NOMO-1 (cell line): ENCODE data around the gene TSPAN4.

Experiments used
- DNase-seq, 2 experiments: peaks; one replicate each; lab custom pipeline; 2025; ENCODE audit not compliant: unreplicated experiment in 2 of 2; lab: John Stamatoyannopoulos, UW

Gene TSPAN4

DNA sequence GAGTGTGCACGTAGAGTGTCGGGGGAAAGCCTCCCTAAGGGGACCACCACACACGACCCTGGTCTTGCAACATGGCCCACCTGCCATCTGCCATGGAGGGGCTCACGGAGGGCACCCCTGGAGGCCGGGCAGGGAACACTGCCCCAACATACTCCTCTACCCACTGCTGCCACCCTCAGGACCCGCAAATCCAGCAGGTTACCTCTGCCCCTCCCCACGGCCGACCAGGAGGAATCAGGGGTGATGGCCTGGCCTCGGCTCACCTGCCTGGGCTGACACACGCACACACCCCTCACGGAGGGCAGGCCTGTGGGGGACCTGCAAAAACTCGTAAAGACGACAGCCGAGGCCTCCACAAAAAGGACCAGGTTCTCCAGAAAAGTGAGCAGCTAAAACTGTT is 37.8 kb downstream of the TSPAN4 start:
- no peak for DNase-seq

DNA sequence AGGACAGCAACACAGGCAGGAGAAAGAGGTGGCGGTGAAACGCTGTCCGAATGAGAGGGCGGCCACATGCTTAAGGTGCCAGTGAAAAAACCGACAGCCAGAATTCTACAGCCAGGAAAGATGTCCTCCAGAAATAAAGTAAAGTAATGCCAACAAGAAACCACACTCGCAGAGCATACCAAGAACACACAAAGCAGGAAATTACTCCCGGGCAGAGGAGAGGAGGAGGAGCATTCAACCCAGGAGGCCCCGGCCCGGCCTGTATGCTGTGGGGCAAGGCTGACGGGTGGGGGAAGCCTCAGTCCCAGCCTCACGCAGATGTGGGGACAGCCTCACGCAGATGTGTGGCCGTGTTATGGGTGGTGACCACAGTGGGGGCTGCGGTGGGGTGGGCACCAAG is 39.9 kb downstream of the TSPAN4 start:
- no peak for DNase-seq

DNA sequence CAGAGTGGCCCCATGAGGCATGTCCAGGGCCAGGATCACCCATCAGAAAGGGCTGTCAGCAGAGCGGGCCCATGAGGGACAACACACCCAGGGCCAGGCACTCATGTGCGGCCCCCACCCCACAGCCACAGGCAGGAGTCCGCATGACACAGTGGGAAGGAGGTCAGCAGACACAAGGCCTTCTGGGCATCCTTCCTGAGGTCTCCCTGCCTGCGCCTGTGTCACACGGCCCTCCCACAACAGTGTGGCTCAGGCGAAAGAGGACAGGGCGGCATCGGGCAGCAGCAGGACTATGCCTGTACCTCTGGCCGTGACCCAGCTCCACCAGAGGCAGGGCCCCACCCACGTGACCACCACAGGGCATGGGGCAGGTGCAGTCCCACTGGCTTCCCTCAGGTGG is 40.9 kb downstream of the TSPAN4 start:
- no peak for DNase-seq

DNA sequence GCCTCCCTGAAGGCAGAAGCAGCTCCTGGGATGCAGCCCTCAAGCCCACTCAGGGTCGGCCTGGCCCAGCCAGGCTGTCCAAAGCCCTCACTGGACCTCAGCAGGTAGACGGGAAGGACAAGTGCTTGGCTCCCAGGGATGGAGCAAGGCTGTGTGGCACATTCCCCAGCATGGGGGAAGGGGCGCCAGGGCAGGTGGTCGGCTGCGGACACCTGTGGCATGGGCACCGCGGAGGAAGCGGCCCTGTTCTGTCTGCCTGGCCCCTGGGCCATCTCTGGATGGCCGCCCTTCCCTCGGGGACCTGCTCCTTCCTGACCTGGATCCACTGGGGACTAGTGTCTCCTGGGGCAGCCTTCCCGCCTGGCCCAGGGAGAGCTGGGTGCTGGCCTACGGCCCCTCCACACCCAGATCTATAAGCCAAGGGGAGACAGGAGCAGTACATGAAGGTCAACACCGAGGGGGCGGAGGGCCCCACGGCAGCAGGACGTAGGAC is 42.0 kb downstream of the TSPAN4 start:
- DNase-seq = no peak

DNA sequence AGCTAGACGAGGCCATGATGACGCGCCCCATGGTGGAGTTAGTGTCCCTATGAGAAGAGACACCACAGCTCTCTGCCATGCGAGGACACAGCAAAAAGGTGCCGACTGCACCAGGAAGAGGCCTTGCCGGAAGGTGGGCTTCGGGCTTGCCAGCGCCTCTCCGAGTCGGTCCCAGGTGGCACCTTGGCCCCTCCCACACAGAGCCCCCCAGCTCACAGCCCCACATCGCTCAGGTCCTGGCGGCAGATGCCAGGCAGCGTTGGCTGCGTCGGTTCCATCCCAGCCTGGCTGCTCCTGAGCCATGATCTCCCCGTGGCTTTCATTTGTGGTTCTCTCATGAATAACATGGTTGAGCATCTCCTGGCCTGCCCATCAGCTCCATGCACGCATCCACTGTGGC is 43.9 kb downstream of the TSPAN4 start:
- no peak for DNase-seq

DNA sequence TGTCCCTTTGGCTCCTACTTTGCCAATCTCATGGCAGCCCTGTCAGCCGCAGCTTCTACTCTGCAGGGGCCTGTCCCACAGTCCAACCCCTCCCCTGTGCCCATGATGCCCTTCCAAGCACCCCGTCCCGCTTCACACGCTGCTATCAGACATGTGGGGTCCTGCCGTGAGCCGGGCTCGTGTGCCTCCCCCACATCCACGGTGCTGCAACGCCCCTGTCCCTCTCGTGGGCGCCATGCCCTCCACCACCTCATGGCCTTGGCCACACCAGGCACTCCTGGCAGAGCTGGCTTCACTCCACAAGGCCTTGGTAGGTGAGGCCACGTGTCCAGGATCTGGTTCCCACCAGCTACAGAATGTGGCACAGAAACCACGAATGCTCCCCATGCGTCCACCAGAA is 44.9 kb downstream of the TSPAN4 start:
- DNase-seq = no peak

DNA sequence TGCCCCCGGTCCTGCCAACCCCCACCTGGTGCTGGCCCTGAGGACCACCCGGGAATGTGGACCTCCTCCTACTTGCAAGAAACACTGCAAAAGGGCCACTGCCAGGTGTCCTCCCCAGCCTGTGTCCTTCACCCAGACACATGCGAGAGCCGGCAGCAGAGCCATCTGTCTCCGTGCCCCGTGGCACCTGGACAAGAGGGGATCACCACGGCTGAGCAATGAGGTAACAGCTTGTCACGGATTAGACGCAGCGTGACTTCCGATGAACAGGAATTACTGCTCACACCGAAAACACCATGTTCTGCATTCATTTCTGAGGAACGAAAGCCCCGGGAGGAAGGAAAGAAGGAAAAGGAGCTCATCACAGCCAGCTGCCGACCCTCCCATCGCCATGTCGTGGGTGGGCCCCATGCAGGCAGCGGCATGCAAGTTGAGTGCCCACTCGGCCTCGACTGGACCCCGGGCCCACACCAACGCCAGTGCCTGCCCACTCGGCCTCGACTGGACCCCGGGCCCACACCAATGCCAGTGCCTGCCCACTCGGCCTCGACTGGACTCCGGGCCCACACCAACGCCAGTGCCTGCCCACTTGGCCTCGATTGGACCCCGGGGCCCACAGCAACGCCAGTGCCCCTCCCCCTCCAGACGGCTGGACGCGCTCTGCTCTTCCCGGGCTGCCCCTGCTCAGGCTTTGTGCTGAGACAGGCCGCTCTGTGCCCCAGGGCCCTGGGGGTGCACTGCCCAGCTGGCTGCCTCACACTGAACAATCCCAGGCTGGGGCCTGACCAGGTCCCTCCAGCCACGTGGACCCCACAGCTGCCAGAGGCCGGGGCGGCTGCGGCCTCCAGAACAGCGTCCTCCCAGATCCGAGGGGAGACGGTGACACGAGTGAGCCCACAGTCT is 45.9 kb downstream of the TSPAN4 start:
- DNase-seq = no peak

DNA sequence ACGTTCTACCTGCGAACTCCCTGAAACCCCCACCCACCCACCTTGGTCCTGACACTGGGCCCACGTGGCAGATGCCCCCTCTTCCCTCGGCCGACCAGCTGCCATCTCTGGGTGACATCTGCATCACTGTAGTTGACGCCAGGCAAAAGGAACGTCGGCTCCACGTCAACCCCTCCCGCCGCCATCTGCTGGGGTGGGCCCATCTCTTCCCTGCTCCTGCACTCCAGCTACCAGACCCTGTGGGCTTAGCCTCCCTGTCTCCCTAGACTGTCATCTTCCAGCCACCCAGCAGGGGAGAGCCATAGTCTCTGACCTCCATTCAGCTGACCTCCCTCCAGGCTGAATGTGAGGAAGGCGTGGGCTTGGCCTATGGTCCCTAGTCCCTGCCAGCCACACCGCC is 46.6 kb downstream of the TSPAN4 start:
- no peak for DNase-seq

DNA sequence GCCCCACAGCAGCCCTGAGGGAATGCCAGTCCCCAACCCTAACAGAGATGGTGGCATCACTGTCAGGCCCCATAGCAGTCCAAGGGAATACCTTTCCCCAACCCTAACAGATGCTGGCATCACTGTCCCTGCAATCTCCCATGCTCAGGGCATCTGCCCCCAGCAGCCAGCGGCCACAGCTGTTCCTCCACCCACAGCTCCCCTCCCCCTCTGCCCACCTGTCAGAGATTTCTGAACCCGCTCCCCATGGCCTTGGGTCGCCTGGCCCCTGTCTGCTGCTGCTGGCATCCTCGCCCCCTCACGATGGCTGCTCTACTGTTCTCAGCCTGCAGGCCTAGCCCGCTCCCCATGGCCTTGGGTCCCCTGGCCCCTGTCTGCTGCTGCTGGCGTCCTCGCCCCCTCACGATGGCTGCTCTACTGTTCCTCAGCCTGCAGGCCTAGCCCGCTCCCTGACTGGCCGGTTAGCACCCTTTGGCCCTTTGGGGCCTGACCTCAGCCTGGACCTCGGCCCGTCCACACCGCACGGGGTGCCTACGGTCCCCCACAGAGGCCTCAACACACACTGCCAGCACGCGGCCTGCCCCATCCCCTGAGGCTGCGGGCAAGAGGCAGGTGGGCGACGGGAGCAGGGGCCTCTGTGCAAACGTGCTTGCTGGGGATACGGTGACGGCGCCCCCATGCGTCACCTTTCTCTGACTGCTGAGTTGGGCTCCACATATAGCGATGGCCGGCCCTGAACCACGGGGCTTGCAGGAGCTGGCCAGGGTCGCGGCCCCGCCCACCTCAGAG is 47.2 kb downstream of the TSPAN4 start:
- no peak for DNase-seq

DNA sequence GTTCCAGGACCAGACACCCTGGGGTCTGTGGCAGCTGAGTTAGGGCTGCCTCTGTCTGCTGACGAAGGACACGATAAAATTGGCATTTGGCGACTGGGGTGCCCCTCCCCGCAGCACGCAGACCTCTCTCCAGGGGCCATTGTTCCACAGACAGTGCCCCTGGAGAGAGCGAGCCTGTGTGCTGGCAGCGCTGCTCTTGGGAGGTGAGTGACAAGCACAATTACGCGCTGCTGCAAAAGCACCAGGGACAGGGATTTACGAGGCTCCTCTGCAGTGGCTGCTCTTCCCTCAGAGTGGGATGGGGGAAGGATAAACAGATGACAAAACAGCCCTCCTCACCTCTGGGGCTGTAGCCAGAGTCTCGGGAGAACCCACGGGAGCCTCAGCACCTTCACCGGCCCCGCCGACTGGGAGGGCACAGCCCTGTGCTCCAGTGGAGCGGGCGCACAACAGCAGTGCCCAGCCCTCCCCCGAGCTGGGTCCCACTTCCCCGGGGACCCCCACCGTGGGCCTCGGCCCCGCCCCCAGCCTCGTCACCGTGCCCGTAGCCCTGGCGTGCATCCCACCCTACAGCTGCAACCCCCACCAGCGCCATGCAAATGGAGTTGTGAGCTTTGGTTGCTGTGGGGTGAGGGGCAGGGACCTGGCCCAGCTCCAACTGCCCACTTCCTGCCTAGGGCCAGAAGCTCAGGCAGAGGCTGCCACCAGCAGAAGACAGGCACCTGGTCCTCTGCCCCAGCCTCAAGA is 48.3 kb downstream of the TSPAN4 start:
- no peak for DNase-seq

DNA sequence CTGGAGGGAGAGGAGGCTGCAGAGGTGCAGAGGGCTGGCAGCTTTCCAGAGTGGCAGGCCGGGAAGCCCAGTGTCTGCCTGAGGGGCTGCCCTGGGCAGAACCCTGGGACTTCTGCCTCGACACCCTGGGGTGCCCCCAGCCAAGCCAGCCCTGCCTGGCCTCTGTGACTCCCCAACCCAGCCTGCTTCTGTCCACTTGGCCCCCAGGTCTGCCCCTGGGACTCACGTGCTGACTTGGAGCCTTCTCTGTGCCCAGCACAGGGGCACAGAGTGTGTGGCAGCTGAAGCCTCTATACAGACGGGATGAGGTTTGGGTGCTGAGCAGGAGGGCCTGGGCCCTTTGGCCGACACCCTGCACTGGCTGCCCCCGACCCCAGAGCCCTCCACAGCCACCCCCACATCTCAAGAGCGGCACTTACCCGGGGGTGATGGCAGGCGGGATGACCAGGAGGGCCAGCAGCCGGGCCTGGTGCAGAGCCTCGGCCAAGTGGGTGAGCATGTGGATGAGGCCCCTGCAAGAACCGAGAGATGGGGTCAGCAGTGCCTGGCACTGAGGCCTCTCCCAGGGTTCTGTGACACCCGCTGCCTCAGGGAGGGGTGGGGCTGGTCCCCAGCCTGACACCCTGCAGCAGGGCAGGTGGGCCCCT is 50.5 kb downstream of the TSPAN4 start:
- no peak for DNase-seq

DNA sequence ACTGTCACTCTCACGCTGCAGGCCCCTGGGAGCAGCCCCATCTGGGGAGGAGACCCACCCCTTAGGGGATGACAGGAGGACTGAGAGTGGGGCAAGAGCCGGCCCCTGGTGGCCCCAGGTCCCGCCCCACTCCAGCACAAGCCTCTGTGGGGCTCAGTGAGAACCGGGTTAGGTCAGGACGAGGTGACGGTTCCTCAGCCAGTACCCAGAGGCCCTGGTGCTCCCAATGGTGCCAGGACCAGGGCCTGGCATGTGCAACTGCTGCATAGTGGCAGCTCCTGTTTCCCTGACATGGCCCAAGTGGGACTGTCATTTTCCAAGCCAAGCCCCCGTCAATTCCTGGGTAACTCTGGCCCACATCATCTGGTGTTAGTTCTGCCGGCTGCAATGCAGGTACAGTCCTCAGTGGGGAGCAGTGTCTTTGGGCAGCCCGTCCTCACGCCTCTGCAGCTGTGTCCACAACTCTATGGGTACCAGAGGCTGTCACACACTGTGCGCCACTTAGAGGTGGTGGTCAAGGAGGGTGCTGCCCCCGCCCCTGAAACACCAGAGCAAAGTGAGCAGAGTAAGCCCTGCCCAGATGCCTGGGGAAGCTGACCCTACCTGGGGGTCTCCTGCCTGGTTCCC is 52.0 kb downstream of the TSPAN4 start:
- DNase-seq = no peak

DNA sequence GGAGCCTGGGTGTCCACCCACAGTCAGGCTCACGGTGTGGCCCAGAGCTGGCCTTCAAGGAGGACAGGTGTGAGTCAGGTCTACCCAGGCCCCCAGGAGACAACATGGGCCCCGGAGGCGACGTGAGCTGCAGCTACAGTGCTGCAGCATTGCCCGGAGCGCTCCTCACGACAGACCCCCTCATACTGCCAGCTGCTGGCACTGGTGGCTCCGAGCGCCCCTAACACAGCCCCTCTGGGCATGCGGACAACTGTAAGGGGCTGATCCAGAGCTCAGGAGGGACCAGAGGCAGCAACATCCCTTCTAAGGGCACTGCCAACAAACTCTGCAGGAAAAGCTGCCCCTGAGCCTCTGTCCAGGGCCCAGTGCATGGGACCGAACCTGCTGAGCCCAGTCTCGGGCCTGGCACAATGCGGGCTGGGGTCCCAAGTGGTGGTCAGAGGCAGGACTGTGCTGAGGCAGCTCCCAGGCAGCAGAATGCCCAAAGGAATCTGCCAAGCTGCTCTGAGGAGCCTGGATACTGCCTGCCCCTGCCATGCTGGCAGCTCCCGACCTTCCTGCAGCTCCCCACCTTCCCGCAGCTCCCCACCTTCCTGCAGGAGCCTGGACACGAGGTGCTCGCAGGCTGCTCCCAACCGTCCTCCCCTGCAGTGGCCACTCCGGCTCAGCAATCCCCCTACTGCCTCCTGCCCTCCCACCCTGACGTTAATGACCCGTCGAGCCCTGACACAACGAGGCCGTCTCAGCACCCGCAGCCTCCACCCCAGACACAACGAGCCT is 52.9 kb downstream of the TSPAN4 start:
- no peak for DNase-seq

DNA sequence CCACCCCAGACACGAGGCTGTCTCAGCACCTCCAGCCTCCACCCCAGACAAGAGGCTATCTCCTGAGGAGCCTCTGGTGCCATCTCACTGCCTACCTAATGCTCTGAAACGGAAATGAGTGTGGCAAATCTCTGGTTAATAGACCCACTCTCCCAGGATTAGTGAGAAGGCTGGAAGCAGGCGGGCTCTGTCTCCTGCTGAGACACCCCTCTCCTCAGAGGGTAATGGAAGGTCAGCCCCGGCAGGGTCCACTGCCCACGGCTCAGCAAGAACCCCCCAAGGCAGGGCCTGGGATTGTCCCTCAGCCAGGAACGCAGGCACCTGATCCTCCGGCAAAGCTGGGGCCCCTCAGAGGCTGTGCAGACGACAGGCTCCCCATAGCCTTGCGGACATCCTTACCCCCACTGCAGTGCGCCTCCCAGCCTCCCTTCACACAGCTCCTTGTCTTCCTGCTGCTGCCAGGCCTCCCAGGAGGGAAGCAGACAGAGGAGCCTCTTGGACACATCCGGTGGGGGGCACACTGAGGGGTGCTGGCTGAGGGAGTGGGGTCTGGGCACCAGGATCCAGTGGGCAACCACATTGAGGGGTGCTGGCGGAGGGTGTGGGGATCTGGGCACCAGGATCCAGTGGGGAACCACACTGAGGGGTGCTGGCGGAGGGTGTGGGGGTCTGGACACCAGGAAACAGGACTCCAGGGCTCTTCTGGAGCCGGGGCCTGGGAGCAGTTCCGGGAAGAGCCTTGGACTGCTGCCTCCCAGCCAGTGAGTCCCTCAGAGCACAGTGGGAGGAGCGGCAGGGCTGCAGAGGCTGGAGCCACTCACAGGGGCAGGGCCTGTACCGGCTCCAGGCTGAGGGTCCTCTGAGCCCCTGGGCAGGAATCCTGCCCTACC is 54.8 kb downstream of the TSPAN4 start:
- DNase-seq = no peak

DNA sequence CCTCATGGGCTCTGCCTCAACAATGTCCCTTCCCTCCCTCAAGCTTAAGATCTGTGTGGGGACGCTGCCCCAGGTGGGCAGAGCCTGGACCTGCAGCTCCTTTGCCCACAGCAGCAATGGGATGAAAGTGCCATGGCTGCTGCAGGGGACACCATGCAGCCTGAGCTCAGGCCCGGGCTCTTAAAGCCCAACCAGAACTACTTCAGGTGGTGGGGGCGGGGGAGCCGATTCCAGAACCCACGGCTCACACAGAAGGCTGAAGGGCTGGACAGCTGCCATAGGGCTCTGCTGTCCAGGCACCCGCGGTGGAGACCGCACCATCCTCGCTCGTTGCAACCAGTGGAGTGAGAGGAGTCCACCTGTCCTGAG is 55.5 kb downstream of the TSPAN4 start:
- DNase-seq = no peak

DNA sequence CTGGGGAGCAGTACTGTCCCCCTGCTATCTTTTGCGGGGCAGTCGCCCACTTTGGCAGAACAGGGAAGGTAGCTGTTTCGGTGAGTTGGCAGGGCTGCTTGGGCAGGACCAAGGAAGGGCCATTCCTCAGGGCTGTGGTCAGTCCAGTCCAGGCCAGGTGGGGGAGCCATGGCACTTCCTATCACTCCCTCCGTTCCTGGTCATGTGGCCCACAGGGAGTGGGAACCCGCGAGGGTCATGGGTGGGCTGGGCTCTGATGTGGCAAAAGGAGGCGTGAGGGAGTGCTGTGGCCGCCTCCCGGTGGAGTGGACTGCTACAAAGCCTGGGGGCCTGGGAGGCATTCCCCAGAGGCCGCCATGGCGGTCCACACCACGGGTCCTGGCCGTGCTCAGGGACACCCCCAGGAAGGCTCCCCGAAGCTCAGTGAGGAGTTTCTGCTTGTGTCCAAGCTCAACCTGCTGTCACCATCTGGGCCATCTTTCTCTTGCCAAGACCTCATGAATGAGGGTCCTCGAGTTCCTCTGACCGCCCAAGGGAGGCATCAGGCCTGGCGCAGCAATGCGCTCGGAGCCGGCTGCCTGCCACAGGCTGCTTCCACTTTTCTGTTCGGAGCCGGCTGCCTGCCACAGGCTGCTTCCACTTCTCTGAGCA is 56.0 kb downstream of the TSPAN4 start:
- DNase-seq = no peak

DNA sequence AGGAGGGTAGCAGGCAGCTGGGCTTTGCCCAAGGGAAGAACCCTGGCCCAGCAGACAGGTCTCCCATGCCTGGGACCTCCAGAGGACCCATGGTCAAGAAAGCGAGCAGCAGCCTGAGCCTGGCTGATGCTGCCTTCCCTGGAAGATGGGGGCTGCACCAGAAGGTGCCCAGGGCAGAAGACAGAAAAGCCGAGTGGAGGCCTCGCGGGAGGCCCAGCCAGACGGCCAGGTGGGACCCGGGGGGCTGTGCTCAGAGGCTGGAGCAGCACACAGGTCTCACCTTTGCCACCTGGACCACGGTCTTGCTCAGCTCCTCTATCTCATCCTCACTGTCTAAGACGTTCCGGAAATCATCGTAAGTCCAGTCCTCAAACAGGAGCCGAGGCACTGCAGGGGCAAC is 57.1 kb downstream of the TSPAN4 start:
- no peak for DNase-seq

DNA sequence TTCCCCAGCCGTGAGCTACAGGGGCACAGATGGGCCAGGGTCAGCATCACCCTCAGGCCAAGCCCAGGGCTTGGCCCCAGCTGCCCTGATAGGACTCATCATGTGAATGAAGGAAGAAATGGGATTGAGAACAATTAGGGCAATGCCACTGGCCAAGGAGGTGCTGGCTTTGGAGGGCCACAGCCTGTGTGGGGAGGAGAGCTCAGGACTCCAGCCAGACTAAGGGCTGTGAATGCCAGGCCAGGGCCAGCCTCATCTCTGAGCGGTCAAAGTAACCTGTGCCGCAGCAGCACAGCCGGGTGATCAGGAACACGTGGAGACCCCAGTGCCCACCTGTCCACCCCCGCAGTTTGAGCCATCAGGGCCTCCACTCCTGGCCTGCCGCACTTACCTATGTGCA is 57.9 kb downstream of the TSPAN4 start:
- no peak for DNase-seq
